ENCODE data around the gene HSF5. TPM values are rescaled to one million over a fixed set of nuclear protein-coding genes. Genes with fewer than 3 reads are reported as not detected.

The HSF5 gene
- total and polyA plus RNA-seq, 4 donors = 0.09 to 0.17 TPM; not detected in 2

DNA sequence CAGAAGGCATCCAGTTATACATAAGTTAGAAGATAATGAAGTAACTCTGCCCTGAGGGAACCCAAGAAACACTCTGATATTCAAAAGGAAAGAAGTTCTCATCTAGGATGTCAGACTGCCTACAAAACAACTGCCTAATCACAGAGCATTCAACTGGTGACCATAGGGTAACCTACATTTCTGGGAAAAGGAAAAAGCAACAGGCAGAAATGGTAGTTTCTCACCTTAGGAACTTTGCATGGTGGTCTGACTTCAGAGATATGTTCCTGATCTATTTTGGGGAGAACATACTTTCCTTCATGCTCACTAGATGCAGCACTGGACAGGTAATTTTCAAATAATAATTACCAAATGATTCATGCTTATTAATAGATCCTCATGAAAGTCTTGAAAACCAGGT is 87.4 kb downstream of the HSF5 start:
- peaks cover 0 to 9% (median 3%) of the 10 kb centered on the region in 4 donors for H3K4me1 ChIP-seq (ENCODE audit: control insufficient read depth in 4 of 4, insufficient read depth in 4 of 4, low read length in 3 of 4)
- no peak overlapping the region for H3K27ac ChIP-seq (ENCODE audit: low read depth in 1 of 2, low read length in 2 of 2)
- peaks cover 0 to 4% (median 2%) of the 10 kb centered on the region in 4 donors for H3K36me3 ChIP-seq (ENCODE audit: control insufficient read depth in 4 of 4, insufficient read depth in 3 of 4, low read depth in 1 of 4, low read length in 3 of 4)
- H3K4me3 ChIP-seq (ENCODE audit: low read depth in 1 of 3, low read length in 3 of 3) = no peak overlapping the region
- no peaks in the 10 kb centered on the region for H3K27me3 ChIP-seq (ENCODE audit: control insufficient read depth in 4 of 4, insufficient read depth in 4 of 4, low read length in 3 of 4)
- TF ChIP-seq, protein P1, sequence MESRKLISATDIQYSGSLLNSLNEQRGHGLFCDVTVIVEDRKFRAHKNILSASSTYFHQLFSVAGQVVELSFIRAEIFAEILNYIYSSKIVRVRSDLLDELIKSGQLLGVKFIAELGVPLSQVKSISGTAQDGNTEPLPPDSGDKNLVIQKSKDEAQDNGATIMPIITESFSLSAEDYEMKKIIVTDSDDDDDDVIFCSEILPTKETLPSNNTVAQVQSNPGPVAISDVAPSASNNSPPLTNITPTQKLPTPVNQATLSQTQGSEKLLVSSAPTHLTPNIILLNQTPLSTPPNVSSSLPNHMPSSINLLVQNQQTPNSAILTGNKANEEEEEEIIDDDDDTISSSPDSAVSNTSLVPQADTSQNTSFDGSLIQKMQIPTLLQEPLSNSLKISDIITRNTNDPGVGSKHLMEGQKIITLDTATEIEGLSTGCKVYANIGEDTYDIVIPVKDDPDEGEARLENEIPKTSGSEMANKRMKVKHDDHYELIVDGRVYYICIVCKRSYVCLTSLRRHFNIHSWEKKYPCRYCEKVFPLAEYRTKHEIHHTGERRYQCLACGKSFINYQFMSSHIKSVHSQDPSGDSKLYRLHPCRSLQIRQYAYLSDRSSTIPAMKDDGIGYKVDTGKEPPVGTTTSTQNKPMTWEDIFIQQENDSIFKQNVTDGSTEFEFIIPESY (IDR thresholded peaks at IDR 0.05) = no peak
- TF ChIP-seq, protein P2, sequence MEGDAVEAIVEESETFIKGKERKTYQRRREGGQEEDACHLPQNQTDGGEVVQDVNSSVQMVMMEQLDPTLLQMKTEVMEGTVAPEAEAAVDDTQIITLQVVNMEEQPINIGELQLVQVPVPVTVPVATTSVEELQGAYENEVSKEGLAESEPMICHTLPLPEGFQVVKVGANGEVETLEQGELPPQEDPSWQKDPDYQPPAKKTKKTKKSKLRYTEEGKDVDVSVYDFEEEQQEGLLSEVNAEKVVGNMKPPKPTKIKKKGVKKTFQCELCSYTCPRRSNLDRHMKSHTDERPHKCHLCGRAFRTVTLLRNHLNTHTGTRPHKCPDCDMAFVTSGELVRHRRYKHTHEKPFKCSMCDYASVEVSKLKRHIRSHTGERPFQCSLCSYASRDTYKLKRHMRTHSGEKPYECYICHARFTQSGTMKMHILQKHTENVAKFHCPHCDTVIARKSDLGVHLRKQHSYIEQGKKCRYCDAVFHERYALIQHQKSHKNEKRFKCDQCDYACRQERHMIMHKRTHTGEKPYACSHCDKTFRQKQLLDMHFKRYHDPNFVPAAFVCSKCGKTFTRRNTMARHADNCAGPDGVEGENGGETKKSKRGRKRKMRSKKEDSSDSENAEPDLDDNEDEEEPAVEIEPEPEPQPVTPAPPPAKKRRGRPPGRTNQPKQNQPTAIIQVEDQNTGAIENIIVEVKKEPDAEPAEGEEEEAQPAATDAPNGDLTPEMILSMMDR (IDR thresholded peaks at IDR 0.05; ENCODE audit: low read depth, low read length, missing input control) = no peak
- TF ChIP-seq RXRA (IDR thresholded peaks at IDR 0.05) = no peak
- TF ChIP-seq JUND (IDR thresholded peaks at IDR 0.05) = no peak
- TF ChIP-seq EGR1 (IDR thresholded peaks at IDR 0.05; ENCODE audit: low read depth in 2 of 2) = no peak
- TF ChIP-seq FOXA2 (IDR thresholded peaks at IDR 0.05) = no peak
- TF ChIP-seq NR2F2 (IDR thresholded peaks at IDR 0.05) = no peak
- no peak for TF ChIP-seq HNF4A (conservative IDR thresholded peaks at IDR 0.05)
- no peak for TF ChIP-seq GABPA (IDR thresholded peaks at IDR 0.05 in 1 of 2, conservative IDR thresholded peaks at IDR 0.05 in 1 of 2)
- TF ChIP-seq, protein P3, sequence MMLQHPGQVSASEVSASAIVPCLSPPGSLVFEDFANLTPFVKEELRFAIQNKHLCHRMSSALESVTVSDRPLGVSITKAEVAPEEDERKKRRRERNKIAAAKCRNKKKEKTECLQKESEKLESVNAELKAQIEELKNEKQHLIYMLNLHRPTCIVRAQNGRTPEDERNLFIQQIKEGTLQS (IDR thresholded peaks at IDR 0.05) = no peak
- no peak for TF ChIP-seq HNF4G (IDR thresholded peaks at IDR 0.05)
- TF ChIP-seq, protein P4, sequence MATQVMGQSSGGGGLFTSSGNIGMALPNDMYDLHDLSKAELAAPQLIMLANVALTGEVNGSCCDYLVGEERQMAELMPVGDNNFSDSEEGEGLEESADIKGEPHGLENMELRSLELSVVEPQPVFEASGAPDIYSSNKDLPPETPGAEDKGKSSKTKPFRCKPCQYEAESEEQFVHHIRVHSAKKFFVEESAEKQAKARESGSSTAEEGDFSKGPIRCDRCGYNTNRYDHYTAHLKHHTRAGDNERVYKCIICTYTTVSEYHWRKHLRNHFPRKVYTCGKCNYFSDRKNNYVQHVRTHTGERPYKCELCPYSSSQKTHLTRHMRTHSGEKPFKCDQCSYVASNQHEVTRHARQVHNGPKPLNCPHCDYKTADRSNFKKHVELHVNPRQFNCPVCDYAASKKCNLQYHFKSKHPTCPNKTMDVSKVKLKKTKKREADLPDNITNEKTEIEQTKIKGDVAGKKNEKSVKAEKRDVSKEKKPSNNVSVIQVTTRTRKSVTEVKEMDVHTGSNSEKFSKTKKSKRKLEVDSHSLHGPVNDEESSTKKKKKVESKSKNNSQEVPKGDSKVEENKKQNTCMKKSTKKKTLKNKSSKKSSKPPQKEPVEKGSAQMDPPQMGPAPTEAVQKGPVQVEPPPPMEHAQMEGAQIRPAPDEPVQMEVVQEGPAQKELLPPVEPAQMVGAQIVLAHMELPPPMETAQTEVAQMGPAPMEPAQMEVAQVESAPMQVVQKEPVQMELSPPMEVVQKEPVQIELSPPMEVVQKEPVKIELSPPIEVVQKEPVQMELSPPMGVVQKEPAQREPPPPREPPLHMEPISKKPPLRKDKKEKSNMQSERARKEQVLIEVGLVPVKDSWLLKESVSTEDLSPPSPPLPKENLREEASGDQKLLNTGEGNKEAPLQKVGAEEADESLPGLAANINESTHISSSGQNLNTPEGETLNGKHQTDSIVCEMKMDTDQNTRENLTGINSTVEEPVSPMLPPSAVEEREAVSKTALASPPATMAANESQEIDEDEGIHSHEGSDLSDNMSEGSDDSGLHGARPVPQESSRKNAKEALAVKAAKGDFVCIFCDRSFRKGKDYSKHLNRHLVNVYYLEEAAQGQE (IDR thresholded peaks at IDR 0.05) = no peak
- DNase-seq (ENCODE audit: low spot score) = no peak
- H3K9me3 ChIP-seq (ENCODE audit: control insufficient read depth in 4 of 4, low read length in 3 of 4) = no peaks in the 10 kb centered on the region
- no peak overlapping the region for H3K9ac ChIP-seq (ENCODE audit: low read depth in 1 of 2, low read length in 2 of 2)

DNA sequence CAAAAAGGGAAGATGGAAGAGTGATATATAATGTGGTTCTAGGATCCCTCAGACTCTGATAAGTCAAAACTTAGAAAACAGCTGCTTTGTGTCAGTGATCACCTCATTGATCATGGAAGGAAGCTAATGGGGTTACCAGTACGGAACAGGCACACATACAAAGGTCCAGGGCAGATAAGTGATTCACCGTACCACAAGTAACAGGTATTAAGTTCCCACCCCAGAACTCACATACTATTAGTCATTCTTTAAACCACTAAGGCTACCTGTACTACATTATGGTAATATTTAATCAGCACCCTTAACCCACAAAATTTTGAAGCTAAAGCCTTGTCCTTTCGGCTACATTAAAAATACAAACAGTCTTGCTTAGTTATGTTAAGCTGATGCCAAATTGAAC is 88.2 kb downstream of the HSF5 start:
- no peaks in the 10 kb centered on the region for H3K9me3 ChIP-seq (ENCODE audit: control insufficient read depth in 4 of 4, low read length in 3 of 4)
- peaks cover 0 to 4% (median 2%) of the 10 kb centered on the region in 4 donors for H3K36me3 ChIP-seq (ENCODE audit: control insufficient read depth in 4 of 4, insufficient read depth in 3 of 4, low read depth in 1 of 4, low read length in 3 of 4)
- H3K4me3 ChIP-seq (ENCODE audit: low read depth in 1 of 3, low read length in 3 of 3) = no peak overlapping the region
- H3K9ac ChIP-seq (ENCODE audit: low read depth in 1 of 2, low read length in 2 of 2) = no peak overlapping the region
- no peaks in the 10 kb centered on the region for H3K27me3 ChIP-seq (ENCODE audit: control insufficient read depth in 4 of 4, insufficient read depth in 4 of 4, low read length in 3 of 4)
- WGBS = 87% methylated on average over 3 of the region's 3 CpGs
- TF ChIP-seq TAF1 (conservative IDR thresholded peaks at IDR 0.05) (no peak), NR2F2 (IDR thresholded peaks at IDR 0.05) (no peak)
- TF ChIP-seq, protein P5, sequence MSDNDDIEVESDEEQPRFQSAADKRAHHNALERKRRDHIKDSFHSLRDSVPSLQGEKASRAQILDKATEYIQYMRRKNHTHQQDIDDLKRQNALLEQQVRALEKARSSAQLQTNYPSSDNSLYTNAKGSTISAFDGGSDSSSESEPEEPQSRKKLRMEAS (IDR thresholded peaks at IDR 0.05) = no peak
- H3K27ac ChIP-seq (ENCODE audit: low read depth in 1 of 2, low read length in 2 of 2) = no peak overlapping the region
- no peak for DNase-seq (ENCODE audit: low spot score)
- H3K4me1 ChIP-seq (ENCODE audit: control insufficient read depth in 4 of 4, insufficient read depth in 4 of 4, low read length in 3 of 4) = peaks cover 0 to 6% (median 3%) of the 10 kb centered on the region in 4 donors

Measured in liver (tissue), 9 donors.